SHP77 (cell line): Measurements from ENCODE around the gene MAP3K6.
"Not testable (repeated sequence)": the region's sequence is repeated elsewhere in the genome, so short reads cannot be mapped to it uniquely, and the experiment has no call there.

ENCODE experiments used
- DNase-seq, 2 experiments: peaks; one replicate each; lab custom pipeline; 2025; lab: John Stamatoyannopoulos, UW

Gene MAP3K6

GRCh38 chr1:27395441-27396195 lies 28.9 kb upstream of the MAP3K6 start:
- peak; percentile 24 to 63 for DNase-seq

GRCh38 chr1:27394925-27395324 lies 28.2 kb upstream of the MAP3K6 start:
- no peak for DNase-seq

- no peak for DNase-seq
Observed at GRCh38 chr1:27394282-27394658, 27.5 kb upstream of the MAP3K6 start.

DNA sequence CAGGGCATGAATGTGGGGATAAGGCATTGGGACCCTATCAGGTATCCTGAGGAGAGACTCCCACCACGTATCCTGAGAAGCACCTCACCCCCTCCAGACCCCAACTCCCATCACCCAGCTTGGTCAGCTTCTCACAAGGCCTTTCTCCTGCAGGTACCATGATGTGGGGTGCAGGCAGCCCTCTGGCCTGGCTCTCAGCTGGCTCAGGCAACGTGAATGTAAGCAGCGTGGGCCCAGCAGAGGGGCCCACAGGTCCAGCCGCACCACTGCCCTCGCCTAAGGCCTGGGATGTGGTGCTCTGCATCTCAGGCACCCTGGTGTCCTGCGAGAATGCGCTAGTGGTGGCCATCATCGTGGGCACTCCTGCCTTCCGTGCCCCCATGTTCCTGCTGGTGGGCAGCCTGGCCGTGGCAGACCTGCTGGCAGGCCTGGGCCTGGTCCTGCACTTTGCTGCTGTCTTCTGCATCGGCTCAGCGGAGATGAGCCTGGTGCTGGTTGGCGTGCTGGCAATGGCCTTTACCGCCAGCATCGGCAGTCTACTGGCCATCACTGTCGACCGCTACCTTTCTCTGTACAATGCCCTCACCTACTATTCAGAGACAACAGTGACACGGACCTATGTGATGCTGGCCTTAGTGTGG lies 27.0 kb upstream of the MAP3K6 start:
- DNase-seq = no peak

- DNase-seq = peak in 1 of 2 experiments; percentile 15
Observed at GRCh38 chr1:27392778-27393635, 26.2 kb upstream of the MAP3K6 start.

GRCh38 chr1:27392096-27392777 lies 25.5 kb upstream of the MAP3K6 start, which contains the start of gene GPR3:
Gene GPR3, plus strand, starts transcription at chr1:27392622. Its CDS starts 1,177 bp downstream, at chr1:27393799.
- peak; percentile 84 to 89 for DNase-seq

- DNase-seq = peak; percentile 54 to 66
Observed at GRCh38 chr1:27391511-27392095, 24.8 kb upstream of the MAP3K6 start.

- peak; percentile 27 to 31 for DNase-seq
Observed at GRCh38 chr1:27388337-27389005, 21.7 kb upstream of the MAP3K6 start.

DNA sequence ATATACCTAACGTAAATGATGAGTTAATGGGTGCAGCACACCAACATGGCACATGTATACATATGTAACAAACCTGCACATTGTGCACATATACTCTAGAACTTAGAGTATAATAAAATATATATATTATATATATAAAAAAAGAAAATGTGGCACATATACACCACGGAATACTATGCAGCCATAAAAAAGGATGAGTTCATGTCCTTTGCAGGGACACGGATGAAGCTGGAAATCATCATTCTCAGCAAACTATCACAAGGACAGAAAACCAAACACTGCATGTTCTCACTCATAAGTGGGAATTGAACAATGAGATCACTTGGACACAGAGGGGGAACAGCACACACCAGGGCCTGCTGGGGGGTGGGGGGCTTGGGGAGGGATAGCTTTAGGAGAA lies 18.0 kb upstream of the MAP3K6 start:
- DNase-seq = not testable (repeated sequence)

DNA sequence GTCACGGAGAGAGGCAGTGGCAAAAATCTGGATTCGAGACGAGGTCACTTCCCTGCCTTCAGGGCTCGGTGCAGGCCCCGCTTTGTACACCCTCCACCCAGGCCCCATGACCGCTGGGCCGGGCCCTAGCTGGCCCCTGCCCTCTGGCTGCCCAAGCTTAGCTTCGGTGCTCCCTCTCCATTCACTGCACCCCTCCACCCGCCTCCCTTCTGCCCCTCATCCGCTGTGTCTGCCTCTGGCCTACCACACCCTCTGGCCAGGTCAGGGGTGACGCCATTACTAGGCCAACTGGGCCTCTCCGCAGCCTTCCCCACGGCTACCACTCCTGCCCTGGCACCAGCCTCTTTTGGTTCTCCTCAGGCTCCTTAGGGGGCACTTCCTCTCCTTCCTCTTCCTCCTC lies 16.9 kb upstream of the MAP3K6 start:
- no peak for DNase-seq

GRCh38 chr1:27383039-27383605 lies 16.4 kb upstream of the MAP3K6 start, which contains the start of gene CD164L2:
Gene CD164L2, minus strand, starts transcription at chr1:27383333. Its CDS starts 94 bp downstream, at chr1:27383239.
- no peak for DNase-seq

DNA sequence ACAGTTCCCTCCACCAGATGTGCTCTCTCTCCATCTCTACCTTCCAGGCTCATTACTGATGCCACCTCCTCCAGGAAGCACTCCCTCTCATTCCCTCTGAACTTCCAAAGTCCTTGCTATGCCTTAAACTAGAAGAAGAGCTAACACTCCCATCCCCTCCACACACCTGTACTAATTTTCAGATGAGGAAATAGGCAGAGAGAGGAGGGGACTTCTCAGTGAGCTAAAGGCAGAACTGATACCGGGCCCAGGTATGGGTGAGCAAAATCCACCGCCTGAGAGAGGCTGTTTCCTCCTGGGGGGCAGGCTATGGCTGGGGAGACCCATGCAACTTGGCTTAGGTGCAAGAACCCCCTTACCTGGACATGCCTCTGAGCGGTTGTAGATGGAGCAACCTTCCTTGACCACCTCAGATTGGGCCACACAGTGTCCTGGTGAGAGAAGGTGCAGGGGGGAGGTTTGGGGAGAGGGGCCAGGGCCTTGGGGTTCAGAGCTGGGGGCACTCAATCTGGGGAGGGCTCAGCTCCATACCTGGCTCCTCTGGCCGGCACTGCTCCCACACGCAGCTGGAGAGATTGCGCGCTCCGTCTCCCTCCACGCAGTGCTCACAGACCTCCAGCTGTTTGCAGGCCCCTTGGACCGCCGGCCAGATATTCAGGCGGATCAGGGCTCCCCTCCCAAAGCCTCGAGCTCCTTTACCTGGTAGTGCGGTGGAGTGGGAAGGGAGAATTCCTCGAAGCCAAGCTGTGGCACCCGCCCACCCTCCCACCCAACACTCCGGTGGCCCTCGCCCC lies 15.4 kb upstream of the MAP3K6 start:
- DNase-seq = no peak

DNA sequence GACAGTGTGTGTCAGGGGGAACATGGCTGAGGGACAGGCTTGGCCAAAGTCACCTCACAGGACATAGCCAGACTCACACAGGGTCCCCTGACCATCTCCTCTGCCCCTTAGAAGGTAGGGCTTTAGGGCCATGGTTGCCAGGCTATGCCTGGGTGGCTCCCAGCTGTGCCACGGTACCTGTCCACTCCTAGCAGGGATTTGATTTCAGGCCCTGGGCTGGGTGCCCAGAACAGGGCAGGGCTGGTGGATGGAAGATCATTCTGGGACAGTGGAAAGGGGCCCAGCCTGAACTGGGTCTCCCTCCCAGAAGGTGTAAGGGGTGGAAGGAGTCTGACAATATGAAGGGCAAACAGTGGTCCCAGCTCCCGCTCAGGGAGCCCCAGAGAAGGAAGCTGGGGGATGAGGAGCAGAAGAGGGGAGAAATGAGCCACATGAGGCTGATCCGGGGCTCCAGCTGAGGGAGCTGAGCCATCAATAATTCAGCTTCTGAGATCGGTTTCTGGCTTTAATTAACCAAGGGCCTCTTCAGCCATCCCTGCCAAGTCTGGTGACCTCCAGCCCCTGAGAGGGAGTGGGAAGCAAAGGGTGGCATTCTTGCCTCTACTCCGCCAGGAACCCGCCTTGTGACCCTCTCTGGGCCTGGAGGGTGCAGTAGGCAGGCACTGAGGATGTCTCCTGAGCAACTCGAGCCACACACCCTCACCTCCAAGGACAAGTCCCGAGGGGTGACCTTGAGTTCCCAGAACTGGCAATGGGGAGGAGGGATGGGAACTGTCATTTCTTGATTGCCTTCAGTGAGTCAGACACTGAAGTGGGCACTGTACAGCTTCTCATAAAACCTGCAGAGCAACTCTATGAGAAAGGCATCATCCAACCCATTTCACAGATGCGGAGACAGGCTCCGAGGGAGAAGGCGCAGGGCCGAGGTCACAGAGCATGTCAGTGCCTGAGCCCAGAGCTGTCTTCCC lies 14.3 kb upstream of the MAP3K6 start:
- DNase-seq = no peak

DNA sequence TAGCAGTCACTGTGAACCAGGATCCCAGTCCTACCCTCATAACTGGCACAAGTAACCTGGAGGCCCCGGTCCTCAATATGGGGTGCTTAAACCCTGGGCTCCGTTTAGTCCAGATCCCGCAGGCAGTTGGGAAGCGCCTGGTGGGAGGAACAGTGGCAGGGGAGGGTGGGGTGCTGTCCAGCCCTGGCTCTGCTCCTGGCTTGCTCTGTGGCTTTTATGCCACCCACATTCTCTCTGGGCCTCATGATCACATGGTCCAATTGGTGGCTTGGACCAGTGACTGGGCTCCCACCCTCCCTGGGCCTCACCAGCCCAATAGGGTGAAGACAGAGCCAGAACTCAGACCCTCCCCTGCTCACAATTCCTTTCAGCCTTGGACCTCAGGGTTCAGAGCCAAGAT lies 13.5 kb upstream of the MAP3K6 start:
- no peak for DNase-seq

- DNase-seq = no peak
Observed at GRCh38 chr1:27379564-27380122, 12.9 kb upstream of the MAP3K6 start.

DNA sequence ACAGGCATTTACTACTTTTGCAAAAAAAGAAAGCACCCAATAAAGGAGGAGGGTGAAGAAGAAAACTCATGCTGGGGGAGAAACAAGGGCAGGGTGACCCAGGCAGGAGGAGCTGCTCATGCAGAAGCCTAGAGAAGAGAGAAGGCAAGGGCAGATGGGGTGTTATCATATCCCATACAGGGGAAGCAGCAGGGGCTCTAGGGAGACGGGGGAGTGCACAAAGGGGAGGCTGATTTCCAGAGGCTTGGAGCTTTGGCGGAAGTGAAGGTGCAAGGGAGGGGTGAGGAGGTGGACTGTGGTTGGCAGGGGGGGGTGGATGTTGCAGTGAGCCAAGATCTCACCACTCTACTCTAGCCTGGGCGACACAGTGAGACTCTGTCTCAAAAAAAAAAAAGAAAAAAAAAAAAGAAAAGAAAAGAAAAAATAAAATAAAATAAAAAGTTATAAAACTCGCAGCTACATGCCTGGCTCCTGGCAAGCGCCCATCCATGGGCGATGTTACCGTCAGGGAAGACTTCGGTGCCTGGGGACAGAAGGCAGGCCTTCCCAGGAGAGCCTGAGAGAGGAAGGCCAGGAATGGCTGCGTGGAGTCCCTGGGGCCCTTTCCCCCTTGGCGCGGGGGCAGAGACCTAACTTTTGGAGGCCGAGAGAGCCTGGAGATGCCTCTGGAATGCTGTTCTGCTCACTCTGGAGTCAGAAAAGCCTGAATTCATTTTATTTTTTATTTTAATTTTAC lies 11.2 kb upstream of the MAP3K6 start:
- DNase-seq = no peak

GRCh38 chr1:27374362-27375086 lies 7.8 kb upstream of the MAP3K6 start, which contains the start of gene FCN3:
Gene FCN3, minus strand, starts transcription at chr1:27374824. Its CDS starts 6 bp downstream, at chr1:27374818.
- no peak for DNase-seq
